HG03460 (cell line): ENCODE measurements around the gene TP53INP2.
"Not testable (repeated sequence)": the region's sequence is repeated elsewhere in the genome, so short reads cannot be mapped to it uniquely, and the experiment has no call there.

Experiments used
- ATAC-seq: cut with Tn5 transposase; IDR thresholded peaks from one replicate; pipeline ENCODE4 v1.9.1; 2021; ENCODE audit not compliant: unreplicated experiment

Gene TP53INP2

GRCh38 chr20:34705397-34706301 is 1.5 kb downstream of the TP53INP2 start:
- no peak for ATAC-seq

GRCh38 chr20:34706302-34706875 is 2.2 kb downstream of the TP53INP2 start:
- ATAC-seq, result no peak

GRCh38 chr20:34706912-34707784 is 3.0 kb downstream of the TP53INP2 start:
- ATAC-seq, result no peak

GRCh38 chr20:34708621-34709043 is 4.5 kb downstream of the TP53INP2 start:
- no peak for ATAC-seq

- peak; percentile 46 for ATAC-seq
Measured at GRCh38 chr20:34709044-34709830, 5.1 kb downstream of the TP53INP2 start.

- ATAC-seq, result peak; percentile 37
Measured at GRCh38 chr20:34709831-34710567, 5.9 kb downstream of the TP53INP2 start.

GRCh38 chr20:34710568-34710839 is 6.4 kb downstream of the TP53INP2 start:
- ATAC-seq, result no peak

- ATAC-seq, result no peak
Measured at GRCh38 chr20:34710861-34711574, 6.9 kb downstream of the TP53INP2 start.

- no peak for ATAC-seq
Measured at GRCh38 chr20:34711813-34712430, 7.8 kb downstream of the TP53INP2 start.

GRCh38 chr20:34712525-34713192 is 8.5 kb downstream of the TP53INP2 start:
- no peak for ATAC-seq

- ATAC-seq, result no peak
Measured at GRCh38 chr20:34713194-34713943, 9.2 kb downstream of the TP53INP2 start.

GRCh38 chr20:34713944-34714515 is 9.9 kb downstream of the TP53INP2 start:
- ATAC-seq, result not testable (repeated sequence)

- ATAC-seq, result no peak
Measured at GRCh38 chr20:34715384-34715783, 11.2 kb downstream of the TP53INP2 start.

GRCh38 chr20:34716921-34717229 is 12.7 kb downstream of the TP53INP2 start:
- ATAC-seq, result no peak

GRCh38 chr20:34717230-34718095 is 13.3 kb downstream of the TP53INP2 start:
- no peak for ATAC-seq

GRCh38 chr20:34719242-34720017 is 15.3 kb downstream of the TP53INP2 start:
- ATAC-seq, result peak; percentile 80
